DMS53 treated with DMSO at 0.1 percent for 48 hours (cell line): ENCODE results near the gene ZNF629.

Source experiments
- DNase-seq: peaks from one replicate; lab custom pipeline; 2025; ENCODE audit not compliant: unreplicated experiment; lab: John Stamatoyannopoulos, UW

Gene ZNF629

DNA sequence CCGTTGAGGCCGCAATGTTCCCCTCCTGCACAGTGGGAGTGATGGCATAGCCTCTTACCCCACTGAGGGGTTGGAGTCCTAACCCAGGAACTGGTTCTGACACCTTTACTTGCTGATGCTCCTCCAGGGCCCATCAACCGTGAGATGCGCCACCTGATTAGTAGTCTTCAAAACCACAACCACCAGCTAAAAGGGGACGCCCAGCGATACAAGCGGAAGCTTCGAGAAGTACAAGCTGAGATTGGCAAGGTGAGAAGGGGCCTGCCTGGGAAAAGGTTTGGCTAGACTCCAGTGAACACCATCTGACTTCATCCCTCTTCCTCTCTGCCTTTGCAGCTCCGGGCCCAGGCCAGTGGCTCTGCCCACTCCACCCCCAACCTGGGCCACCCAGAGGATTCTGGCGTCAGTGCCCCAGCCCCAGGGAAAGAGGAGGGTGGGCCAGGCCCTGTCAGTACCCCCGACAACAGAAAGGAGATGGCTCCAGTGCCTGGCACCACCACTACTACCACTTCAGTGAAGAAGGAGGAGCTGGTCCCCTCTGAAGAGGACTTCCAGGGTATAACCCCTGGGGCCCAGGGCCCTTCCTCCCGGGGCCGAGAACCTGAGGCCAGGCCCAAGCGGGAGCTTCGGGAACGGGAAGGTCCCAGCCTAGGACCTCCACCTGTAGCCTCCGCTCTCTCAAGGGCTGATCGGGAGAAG lies 19.1 kb downstream of the ZNF629 start:
- DNase-seq = no peak

DNA sequence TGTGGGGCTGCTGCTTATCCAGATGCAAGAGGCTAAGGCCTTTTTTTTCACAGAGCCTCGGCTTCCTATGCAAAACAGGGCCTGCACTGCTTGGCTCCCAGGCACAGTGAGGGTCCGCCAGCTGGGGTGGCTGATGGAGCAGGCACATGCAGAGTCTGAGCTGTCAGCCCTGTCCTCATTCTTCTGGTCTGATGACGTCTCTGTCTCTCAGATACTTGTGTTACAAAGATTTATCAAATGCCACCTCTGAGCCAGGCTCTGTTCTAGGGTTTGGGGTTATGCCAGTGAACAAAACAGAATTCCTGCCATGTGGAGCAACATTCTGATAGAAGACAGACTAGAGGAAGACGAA lies 20.1 kb downstream of the ZNF629 start:
- no peak for DNase-seq

DNA sequence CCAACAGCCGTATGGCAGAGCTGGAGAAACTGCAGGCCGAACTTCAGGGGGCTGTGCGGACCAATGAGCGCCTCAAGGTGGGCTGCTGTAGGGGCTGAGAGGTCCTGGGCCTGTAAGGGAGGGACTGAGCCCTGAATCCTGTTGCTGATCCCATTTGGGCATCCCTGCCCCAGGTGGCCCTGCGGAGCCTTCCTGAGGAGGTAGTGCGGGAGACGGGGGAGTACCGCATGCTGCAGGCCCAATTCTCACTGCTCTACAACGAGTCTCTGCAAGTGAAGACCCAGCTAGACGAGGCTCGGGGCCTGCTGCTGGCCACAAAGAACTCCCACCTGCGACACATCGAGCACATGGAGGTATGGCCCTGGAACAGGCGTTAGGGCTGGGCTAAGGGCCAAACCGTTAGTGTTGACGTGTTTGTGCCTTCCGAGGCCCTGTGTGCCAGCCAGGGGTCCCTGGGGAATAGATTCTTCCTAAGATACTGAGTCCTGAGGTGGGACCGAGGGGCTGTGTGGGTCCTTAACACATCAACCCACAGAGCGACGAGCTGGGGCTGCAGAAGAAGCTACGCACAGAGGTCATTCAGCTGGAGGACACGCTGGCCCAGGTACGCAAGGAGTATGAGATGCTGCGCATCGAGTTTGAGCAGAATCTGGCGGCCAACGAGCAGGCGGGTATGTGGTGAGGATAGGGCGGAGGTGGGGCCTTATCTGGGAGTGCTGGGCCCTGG lies 20.6 kb downstream of the ZNF629 start:
- DNase-seq = no peak

DNA sequence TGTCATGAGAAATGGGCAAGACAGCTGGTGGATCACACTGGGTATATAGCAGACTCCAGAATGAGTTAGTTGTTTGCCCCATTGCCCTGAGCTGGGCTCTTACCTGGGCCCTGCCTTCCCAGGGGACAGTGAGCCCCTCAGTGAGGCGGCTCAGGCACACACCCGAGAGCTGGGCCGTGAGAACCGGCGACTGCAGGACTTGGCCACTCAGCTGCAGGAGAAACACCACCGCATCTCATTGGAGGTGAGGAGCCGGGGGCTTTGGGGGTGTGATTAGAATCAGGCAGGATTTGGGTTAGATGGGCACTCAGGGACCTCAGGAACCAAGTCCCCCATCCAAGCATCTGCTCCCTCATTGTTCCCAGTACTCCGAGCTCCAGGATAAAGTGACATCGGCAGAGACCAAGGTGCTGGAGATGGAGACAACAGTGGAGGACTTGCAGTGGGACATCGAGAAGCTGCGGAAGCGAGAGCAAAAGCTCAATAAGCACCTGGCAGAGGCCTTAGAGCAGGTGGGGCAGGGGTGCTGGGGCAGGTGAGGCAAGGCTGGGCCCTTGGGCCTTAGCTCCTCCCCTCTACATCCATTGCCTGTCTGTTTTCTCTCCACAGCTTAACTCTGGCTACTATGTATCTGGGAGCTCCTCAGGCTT lies 22.1 kb downstream of the ZNF629 start:
- DNase-seq = no peak

DNA sequence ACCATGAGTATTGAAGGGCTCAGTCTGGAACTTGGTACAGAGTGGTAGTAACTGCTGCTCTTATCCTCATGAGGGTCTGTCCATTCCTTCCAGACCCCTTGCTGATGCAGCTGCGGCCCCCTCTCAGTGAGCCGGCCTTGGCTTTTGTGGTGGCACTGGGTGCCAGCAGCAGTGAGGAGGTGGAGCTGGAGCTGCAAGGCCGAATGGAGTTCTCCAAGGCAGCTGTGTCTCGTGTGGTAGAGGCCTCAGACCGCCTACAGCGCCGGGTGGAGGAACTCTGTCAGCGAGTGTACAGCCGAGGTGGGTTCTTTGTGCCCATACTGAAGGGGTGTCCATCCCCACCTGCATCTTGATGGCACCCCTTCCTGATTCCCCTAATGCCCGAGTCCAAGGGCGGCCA lies 22.9 kb downstream of the ZNF629 start:
- no peak for DNase-seq

DNA sequence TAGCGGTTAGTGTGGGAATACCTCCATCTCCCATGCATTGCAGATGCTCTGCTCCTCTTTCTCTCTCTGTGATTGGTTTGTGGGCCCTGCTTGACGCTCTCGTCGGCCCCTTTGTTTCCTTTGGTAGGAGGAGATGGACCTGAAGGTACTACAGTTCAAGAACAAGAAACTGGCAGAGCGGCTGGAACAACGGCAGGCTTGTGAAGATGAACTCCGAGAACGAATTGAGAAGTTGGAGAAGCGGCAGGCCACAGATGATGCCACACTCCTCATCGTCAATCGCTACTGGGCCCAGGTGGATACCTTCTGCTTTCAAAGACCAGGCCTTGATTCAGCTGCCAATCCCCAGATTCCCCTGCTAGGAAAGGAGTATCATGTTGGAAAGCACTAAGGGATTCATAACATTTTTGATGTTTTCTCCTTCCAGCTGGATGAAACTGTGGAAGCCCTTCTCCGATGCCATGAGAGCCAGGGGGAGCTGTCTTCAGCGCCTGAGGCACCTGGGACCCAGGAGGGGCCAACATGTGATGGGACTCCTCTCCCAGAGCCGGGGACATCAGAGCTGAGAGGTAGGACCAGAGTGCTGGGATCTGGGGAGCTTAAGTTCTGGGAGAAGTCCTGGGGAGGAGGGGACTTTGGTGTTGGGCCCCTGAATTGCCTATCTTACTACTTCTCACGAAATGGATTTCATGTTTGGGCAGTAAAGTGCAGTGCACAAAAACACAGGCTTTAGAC lies 23.8 kb downstream of the ZNF629 start:
- no peak for DNase-seq

DNA sequence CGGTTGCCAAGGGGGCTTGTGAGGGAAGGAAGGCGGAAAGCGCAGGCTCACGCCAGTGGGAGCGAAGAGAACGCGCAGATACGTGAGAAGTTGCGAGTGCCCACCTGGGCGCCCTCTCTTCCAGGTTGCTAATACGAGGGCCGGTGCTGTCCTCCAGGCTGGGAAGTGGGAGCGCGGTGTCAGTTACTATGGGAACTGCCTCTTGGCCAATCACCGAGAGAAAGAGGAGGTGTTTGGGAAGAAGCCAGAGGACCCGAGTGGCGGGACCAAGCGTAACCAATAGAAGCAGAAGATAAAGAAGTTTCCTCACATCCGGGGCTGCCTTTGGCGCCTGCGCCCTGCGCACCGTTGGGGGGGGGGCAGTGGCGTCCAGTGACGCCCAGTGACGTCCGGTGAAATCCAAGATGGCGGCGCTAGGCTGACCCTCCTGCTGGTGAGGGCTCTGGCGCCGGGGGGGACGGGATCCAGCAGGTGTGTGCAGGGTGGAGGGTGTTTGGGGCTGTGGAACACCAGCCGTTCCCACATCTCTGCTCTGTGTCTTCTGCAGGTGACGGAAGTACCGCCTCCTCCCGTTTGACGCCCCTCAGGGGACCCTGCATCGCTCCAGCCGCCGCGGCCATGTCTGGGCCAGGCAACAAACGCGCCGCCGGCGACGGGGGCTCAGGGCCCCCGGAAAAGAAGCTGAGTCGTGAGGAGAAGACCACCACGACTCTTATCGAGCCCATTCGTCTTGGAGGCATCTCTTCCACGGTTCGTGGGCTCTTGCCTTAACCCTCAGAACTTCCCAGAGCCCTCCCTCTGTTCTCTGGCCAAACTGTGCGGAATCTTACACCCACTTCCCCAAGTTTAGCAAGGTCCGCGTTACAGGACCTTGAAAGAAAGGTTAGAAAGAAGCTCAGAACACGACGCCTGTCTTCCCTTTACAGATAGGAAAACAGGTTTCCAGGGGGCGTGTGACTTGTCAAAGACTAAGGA lies 24.8 kb downstream of the ZNF629 start, which contains the start of the genes CFAP119 and RNF40:
CFAP119 (minus strand) TSS at position 135 of the 975 bp plus-strand sequence. CDS start 314 bp downstream, outside the sequence.
RNF40 (plus strand) TSS at position 395 of the 975 bp plus-strand sequence; CDS start at position 619, 224 bp downstream.
- DNase-seq = peak; percentile 88

DNA sequence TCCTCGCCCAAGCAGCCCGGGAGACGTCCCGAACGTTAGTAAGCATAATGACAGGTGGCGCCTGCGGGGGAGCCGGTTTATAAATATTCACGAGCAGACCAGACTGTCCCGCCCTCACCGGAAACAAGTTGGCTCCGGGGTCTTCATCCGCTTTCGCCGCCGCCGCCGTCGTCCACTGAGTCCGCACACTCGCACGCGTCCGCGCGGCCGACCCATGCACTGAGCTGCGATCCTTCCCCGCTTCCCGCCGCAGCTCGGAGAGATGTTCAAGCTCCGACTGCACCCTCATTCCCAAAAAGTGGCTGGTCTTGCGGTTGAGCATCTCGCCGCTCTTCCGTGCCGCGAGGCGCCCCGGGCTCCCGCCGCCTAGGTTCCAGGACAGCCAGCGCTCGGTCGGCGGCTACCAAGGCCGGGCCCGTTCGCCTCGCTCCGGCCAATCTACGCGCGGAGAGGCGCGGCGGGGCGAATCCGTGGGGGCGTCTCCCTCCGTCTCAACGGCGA lies 25.5 kb downstream of the ZNF629 start:
- no peak for DNase-seq

DNA sequence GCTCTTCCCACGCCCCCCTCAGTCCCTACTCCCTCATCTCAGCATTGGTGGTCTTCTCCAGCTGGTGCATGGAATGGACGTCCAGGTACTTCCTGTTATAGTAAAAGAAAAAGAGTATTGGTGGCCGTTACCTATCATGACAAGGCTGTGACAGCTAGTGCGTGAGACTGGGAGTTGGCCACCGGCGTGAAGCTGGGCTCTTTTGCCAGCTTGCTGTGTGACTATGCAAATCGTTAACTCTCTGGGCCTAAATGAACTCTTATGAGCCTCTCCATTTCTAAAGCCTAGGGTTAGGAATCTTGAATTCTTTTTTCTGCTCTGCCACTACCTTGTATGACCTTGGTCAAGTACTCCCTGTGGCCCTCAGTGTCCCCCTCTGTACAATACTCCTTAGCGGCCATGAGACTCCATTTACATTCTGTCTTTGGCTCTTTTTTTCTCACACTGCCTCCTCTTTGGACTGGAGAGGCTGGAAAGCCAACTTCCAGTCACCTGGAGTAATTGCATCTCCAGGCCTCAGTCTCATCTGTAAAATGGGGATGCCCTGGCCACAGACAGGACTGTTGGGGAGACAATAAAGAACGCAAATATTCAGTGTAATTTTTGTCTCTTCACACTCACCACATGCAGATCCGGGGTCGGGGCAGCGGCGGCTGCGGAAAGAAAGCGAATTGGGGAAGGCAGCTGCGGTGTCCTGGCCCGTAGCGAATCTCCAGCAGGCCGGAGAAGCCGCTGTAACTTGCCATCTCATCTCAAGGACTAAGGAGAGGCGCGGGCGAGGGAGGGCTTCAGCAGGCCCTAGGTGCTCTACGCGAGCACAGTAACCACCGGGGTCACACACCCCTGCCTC lies 26.2 kb downstream of the ZNF629 start:
- DNase-seq = no peak

DNA sequence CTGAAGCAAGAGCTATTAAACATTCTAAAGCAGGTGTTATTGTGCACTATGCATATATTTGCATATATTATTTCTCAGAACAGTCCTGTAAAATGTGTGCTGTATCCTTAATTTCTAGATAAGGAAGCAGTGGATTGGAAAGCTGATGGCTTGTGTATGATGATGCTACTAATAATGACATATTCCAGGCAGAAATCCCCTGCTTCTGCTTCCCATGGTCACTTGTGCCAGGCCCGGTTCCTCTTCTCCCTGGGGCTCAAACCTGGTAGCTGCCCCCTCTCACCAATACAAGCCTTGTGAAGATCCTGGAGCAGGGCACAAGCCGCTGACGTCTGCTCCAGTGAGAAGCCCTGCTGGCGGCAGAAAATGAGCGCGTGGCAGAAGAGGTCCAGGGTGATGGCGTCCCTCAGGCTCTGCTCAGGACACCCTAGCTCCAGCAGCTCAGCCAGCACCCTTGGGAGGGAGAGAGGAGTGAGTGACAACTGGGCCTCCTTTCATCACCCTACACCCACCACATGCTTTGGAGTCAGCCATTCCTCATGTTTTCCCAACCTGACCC lies 26.9 kb downstream of the ZNF629 start:
- DNase-seq = no peak

DNA sequence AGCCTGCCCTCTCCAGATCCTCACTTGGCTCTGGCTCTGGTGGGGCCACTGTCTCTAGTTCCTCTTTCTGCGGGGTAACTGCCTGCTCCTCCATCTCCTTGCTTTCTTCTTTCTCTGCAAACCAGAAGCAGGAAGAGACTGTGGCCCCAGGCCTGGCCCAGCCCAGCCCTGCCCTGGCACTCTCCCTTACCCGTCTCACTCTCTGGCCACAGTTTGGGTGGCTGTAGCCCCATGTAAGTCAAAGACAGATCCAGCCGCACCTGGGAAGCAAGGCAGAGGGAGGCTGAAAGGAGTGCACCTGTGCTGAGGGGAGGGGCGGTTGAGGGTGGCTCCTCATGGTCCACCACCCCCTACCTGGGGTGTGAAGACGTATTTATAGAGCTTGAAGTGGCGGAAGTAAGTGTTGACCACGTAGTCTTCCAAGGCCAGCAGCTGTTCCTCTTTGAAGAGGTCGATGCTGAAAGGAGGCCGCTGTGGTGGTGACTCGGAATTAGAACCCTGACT lies 28.0 kb downstream of the ZNF629 start:
- no peak for DNase-seq

DNA sequence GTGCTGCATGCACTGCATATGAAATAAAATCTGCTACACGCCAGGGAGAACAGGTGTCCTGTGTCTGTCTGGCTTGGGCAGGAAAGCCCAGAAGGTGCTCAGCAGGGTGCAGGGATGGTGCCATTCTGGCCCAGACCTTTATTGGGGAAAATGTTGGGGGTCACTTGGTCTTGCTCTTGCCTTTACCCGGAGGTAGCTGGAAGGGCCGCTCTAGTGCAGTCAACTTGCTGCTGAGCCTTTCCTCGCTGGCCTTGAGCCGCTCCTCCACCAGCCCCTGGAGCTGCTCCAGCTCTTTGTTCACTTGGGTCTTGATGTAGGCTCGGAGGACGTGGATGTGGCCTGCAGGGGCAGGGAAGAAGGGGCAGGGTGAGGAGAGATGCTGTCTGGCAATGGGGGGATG lies 29.7 kb downstream of the ZNF629 start:
- no peak for DNase-seq

DNA sequence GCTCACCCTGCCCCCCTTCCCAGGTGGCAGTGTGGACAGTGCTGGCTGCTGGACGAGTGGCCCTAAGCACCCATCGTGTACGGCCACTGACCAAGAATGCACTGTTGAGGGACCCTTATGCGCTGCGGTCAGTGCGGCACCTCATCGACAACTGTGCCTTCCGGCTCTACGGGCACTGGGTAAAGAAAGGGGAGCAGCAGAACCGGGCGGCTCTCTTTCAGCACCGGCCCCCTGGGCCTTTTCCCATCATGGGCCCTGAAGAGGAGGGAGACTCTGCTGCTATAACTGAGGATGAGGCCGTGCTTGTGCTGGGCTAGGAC lies 30.3 kb downstream of the ZNF629 start:
- no peak for DNase-seq

DNA sequence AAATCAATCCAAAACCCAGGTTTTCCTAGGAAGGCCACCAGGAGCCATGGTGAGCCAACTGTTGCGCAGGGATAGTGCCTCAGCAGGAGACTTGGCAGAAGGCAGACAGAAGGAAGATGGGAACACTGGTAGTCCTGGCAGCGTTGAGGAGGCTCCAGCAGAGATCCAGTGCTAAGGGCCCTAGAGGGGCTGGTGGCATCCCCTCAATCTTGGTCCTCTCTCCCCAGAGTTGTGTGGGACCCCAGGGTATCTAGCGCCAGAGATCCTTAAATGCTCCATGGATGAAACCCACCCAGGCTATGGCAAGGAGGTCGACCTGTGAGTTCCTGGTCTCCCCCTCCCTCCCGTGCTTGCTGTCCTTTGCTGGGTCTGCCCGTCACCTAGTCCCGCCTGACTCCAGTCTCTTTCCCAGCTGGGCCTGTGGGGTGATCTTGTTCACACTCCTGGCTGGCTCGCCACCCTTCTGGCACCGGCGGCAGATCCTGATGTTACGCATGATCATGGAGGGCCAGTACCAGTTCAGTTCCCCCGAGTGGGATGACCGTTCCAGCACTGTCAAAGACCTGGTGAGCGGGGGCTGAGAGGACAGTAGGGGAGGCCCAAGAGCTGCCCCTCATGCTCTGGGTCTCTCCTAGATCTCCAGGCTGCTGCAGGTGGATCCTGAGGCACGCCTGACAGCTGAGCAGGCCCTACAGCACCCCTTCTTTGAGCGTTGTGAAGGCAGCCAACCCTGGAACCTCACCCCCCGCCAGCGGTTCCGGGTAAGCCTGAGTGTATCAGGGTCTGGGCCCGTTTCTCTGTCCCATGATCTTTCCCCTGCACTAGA lies 30.8 kb downstream of the ZNF629 start:
- no peak for DNase-seq

DNA sequence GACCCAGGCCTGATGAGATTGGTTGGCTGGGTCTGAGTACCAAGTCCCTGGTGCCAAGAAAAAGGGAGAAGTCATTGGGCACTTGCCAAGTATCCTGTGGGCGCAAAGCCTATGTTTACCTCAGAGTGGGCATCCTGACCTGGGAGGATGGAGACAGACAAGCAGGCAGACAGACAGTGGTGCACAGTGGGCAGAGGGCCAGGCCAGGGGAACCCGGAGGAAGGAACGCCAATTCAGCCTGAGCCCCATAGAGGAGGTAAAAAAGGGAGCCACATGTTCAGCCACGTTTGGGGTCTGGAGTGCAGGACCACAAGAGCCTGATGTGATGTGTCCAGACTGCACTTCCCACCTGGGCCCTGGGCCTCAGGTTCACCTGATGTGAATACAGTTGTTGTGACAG lies 33.4 kb downstream of the ZNF629 start:
- DNase-seq = no peak

DNA sequence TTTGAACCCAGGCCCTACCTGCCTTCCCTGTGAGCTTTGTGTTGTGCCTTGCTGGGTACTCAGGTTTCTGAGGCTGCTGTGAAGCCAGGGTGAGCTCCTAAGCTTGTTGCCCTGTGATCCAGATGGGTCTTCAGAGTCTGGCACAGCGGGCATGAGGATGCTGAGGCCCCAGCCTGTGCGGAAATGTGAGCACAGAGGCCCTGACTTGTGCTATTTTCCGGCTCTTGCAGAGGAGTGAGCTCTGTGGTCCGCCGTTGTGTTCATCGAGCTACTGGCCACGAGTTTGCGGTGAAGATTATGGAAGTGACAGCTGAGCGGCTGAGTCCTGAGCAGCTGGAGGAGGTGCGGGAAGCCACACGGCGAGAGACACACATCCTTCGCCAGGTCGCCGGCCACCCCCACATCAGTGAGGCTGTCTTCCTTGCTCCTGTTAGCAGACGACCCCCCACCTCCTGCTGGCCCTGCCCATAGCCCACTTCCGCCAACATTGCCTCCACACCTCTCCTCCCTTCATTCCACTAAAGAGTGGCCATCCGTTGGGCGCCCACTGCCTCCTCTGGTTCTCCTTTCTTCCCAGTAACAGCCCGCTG lies 36.0 kb downstream of the ZNF629 start:
- DNase-seq = no peak

DNA sequence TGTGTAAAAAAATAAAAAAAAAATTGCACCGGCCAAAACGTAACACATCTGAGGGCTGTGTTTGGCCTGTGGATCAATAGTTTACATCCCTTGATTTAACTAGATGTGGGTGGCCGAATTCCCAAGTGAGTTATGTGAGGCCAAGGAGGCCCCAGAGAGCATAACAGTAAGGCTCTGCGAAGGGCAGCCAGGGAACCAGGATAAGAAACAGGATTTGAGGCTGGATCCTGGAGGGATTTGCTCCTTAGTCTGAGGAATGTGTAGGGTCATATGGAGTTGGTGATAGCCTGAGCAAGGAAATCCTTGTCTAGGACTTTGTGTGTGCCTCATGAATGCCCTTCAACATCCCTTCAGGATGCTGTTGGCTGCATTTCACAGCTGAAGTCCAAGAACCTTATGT lies 36.8 kb downstream of the ZNF629 start:
- no peak for DNase-seq
